ENCODE results near the gene RPL12.

DNA sequence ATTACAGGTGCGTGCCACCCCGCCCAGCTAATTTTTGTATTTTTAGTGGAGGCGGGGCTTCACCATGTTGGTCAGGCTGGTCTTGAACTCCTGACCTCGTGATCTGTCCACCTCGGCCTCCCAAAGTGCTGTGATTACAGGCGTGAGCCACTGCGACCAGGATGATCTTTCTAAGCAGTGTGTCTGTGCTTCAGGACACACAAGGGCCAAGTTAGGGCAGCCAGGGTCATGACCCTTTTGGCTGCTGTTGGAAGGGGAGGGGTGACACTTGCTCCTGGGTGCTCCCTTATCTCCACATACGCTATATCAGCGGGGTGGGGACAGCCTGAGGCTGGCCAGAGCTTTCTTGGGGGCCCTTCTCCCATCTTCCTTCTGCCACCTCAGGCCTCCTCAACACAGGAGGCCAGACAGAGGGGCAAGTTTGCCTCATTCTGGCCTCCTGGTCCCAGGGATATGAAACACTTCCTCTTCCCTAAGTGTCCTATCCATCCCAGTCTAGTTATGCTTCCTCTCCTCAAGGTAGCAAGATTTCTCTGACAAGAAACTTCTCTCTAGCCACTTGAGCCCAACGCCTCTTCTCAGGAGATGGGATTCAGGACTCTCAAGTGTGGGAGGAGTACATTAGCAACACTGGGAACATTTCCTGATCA lies 28.9 kb downstream of the RPL12 start:
- TF ChIP-seq, protein P1, sequence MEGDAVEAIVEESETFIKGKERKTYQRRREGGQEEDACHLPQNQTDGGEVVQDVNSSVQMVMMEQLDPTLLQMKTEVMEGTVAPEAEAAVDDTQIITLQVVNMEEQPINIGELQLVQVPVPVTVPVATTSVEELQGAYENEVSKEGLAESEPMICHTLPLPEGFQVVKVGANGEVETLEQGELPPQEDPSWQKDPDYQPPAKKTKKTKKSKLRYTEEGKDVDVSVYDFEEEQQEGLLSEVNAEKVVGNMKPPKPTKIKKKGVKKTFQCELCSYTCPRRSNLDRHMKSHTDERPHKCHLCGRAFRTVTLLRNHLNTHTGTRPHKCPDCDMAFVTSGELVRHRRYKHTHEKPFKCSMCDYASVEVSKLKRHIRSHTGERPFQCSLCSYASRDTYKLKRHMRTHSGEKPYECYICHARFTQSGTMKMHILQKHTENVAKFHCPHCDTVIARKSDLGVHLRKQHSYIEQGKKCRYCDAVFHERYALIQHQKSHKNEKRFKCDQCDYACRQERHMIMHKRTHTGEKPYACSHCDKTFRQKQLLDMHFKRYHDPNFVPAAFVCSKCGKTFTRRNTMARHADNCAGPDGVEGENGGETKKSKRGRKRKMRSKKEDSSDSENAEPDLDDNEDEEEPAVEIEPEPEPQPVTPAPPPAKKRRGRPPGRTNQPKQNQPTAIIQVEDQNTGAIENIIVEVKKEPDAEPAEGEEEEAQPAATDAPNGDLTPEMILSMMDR (conservative IDR thresholded peaks at IDR 0.05 in 1 of 2, IDR thresholded peaks at IDR 0.05 in 1 of 2; ENCODE audit: low read depth in 1 of 2, low read length in 2 of 2) = no peak
- no peak for TF ChIP-seq EZH2 (IDR thresholded peaks at IDR 0.05; ENCODE audit: low read length, missing control alignments)
